SU-DHL-6 (cell line): Measurements from ENCODE around the gene OVCH1.

ENCODE experiments used
- EZH2phosphoT487 ChIP-seq: fragments of 200-600 bp; sonication (generic), shearing (Covaris generic); conservative IDR thresholded peaks from 2 replicates; pipeline ENCODE4 v1.6.1; 2018; ENCODE audit warnings: mild to moderate bottlenecking, antibody characterized with exemption, low read length, moderate library complexity, mixed read lengths
- TF ChIP-seq, protein P1 (sequence below): fragments of 200-600 bp; sonication (generic); IDR thresholded peaks from one replicate; pipeline ENCODE4 v1.5.1; 2017; ENCODE audit warnings: antibody characterized with exemption, mild to moderate bottlenecking, low read length, moderate library complexity; ENCODE audit not compliant: insufficient read depth, poor library complexity, severe bottlenecking

DNA sequence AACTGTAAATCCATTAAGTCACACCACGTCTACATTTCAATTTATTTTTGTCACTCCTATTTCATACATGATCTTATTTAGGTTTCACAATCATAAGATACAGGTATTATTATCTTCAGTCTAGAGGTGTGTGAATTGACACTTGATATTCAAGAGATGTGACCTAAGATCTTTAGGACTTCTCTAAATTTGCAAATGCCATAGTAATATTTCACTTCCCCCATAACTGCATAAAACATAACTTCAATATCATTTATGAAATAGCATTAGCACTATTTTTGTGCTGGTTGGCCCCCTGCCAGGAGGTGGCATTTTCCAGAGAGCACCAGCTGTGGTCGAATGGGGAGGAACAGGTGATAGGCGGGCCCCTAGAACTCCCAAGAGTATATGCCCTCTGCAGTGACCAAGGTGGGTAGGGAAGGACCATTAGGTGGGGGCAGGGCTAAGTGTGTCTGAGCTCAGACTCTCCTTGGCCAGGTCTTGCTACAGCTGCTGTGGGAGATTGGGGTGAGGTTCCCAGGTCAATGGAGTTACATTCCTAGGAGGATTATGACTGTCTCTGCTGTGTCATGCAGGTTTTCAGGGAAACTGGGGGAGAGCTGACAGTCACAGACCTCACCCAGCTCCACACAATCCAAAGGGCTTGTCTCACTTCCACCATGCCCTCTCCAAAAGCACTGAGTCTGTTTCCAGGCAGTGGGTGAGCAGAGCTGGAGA is 67.3 kb downstream of the OVCH1 start:
- TF ChIP-seq, protein P1, sequence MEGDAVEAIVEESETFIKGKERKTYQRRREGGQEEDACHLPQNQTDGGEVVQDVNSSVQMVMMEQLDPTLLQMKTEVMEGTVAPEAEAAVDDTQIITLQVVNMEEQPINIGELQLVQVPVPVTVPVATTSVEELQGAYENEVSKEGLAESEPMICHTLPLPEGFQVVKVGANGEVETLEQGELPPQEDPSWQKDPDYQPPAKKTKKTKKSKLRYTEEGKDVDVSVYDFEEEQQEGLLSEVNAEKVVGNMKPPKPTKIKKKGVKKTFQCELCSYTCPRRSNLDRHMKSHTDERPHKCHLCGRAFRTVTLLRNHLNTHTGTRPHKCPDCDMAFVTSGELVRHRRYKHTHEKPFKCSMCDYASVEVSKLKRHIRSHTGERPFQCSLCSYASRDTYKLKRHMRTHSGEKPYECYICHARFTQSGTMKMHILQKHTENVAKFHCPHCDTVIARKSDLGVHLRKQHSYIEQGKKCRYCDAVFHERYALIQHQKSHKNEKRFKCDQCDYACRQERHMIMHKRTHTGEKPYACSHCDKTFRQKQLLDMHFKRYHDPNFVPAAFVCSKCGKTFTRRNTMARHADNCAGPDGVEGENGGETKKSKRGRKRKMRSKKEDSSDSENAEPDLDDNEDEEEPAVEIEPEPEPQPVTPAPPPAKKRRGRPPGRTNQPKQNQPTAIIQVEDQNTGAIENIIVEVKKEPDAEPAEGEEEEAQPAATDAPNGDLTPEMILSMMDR: no peak
- no peak for TF ChIP-seq EZH2phosphoT487
